ENCODE measurements around the gene NT5M. TPM values are rescaled to one million over a fixed set of nuclear protein-coding genes. Genes with fewer than 3 reads are reported as not detected.

The NT5M gene
- total RNA-seq, 6 experiments from 2014 or later, result 0.51 to 3.0 (median 0.87) TPM

DNA sequence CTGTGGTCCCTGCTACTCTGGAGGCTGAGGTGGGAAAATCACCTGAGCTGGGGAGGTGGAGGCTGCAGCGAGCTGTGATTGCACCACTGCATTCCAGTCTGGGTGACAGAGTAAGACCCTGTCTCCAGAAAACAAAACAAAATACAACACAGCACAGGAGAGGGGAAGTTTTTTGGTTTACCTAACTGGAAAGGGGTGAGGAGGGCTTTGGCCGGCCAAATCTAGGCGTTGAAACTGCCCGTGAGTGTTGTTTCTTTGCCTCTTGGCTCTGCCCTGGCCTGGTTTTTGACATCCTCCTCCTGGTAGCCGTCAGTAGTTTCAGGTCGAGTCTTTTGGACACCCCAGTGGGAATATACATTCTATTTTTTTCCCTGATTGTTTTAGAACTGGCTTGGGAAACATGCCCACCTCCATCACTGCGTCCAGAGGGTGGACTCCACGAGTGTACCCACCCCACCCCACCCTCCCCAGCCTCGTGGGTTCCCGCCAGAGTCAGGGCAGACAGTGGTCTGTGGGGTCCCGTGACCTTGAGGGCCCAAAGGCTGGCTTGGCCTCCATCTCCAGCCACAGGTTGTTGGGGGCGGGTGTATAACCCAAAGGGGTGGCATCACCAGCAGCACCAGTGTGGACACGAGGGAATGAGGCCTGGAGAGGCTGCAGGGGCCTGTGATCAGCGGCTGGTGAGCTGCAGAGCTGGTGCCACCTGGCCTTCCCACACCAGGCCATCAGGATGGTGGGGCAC lies 42.7 kb downstream of the NT5M start:
- 94% methylated on average over 3 of the region's 14 CpGs for WGBS (ENCODE audit: insufficient coverage, low coverage, low lambda C conversion rate, missing lambda C conversion rate)
- TF ChIP-seq POLR2A (IDR thresholded peaks at IDR 0.05), result no peak
- TF ChIP-seq, protein P1, sequence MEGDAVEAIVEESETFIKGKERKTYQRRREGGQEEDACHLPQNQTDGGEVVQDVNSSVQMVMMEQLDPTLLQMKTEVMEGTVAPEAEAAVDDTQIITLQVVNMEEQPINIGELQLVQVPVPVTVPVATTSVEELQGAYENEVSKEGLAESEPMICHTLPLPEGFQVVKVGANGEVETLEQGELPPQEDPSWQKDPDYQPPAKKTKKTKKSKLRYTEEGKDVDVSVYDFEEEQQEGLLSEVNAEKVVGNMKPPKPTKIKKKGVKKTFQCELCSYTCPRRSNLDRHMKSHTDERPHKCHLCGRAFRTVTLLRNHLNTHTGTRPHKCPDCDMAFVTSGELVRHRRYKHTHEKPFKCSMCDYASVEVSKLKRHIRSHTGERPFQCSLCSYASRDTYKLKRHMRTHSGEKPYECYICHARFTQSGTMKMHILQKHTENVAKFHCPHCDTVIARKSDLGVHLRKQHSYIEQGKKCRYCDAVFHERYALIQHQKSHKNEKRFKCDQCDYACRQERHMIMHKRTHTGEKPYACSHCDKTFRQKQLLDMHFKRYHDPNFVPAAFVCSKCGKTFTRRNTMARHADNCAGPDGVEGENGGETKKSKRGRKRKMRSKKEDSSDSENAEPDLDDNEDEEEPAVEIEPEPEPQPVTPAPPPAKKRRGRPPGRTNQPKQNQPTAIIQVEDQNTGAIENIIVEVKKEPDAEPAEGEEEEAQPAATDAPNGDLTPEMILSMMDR (IDR thresholded peaks at IDR 0.05), result no peak
- H3K9me3 ChIP-seq, result no peaks in the 10 kb centered on the region
- H3K36me3 ChIP-seq, result no peaks in the 10 kb centered on the region
- H3K27me3 ChIP-seq, result no peaks in the 10 kb centered on the region
- no peak overlapping the region for H3K27ac ChIP-seq
- H3K4me1 ChIP-seq, result peaks cover 0 to 5% (median 0%) of the 10 kb centered on the region in 4 donors
- DNase-seq, result peak in 2 of 3 donors; percentile 31 to 39
- no peak for ATAC-seq
- no peak overlapping the region for H3K4me3 ChIP-seq
- intact Hi-C loops (cut with DNase I), result no loop called here

DNA sequence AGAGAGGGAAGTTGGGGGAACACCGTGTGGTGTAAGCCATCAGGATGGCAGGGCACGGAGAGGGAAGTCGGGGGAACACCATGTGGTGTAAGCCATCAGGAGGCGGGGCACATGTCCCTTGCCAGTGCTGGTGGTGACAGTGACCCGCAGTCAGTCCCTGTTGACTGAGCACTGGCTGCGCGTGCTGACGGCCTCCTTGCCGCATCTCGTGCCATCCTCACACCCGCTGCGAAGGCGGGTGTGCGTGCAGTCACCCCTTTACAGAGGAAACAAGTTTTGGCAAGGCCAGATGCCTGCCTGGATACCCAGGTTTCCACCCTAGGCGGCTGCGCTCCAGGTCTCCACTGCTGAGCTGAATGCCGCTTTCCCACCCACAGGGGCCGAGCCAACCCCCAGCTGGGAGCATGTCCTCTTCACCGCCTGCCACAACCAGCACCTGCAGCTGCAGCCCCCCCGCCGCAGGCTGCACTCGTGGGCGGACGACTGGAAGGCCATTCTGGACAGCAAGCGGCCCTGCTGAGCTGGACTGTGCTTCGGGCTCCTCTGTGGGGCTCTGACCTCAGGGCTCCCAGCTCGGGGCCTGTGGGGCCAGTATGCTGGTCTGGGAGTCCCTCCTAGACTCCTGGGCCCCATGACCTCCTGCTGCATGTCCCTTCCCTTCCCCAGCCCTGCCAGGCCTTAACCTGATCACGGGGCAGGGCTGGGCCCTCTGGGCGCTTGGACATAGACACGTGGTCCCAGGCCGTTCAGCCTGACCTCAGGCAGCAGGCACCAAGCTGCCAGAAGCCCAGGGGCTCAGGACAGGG lies 43.5 kb downstream of the NT5M start:
- no CpG with 5 or more reads among the region's 31 CpGs for WGBS (ENCODE audit: insufficient coverage, low coverage, low lambda C conversion rate, missing lambda C conversion rate)
- Histone ChIP-seq H3K27me3 (no peaks in the 10 kb centered on the region), H3K4me3 (no peak overlapping the region), H3K9me3 (no peaks in the 10 kb centered on the region), H3K27ac (no peak overlapping the region), H3K4me1 (peaks cover 0 to 5% (median 0%) of the 10 kb centered on the region in 4 donors), H3K36me3 (no peaks in the 10 kb centered on the region)
- DNase-seq, result peak in 2 of 3 donors; percentile 45 to 49
- ATAC-seq, result no peak
- TF ChIP-seq POLR2A (IDR thresholded peaks at IDR 0.05), result no peak
- TF ChIP-seq, protein P1 (IDR thresholded peaks at IDR 0.05), result no peak
- intact Hi-C loops (cut with DNase I), result no loop called here

DNA sequence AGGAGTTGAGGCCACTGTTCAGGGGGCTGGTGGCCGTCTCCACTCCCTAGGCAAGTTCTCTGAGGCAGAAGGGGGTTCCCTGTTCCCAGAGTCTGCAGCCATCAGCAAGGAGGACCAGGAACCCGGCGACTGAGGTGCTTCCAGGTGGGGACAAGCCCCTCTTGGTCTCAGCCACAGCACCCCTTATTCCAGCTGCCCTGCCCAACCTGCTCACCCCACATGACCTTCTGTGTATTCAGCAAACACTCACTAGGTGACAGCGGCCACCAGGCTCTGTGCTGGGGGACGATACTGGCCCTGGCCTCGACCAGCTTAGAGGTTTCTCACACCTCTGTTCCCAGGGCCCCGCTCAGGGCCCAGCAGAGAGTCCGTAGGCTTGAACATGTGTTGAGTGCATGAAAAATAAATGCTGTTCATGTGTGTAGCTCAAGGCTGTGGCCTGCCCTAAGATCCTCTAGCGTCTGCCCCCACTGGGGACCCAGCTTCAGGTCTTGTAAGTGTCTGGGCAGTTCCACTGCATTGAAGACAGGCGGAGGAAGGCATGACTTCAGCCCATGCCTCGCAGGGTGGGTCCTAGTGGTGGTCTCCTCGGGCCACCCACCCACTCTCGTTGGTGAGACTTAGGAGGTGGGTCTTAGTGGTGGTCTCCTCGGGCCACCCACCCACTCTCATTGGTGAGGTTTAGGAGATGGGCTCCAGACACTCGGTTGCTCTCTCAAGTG lies 44.2 kb downstream of the NT5M start:
- no peak for TF ChIP-seq POLR2A (IDR thresholded peaks at IDR 0.05)
- TF ChIP-seq, protein P1 (IDR thresholded peaks at IDR 0.05), result no peak
- ATAC-seq (no peak), DNase-seq (peak in 2 of 3 donors; percentile 35 to 37)
- Histone ChIP-seq H3K27me3 (no peaks in the 10 kb centered on the region), H3K9me3 (no peaks in the 10 kb centered on the region), H3K4me1 (peaks cover 0 to 5% (median 0%) of the 10 kb centered on the region in 4 donors), H3K36me3 (no peaks in the 10 kb centered on the region), H3K27ac (no peak overlapping the region), H3K4me3 (no peak overlapping the region)
- intact Hi-C loops (cut with DNase I), result no loop called here
- WGBS (ENCODE audit: insufficient coverage, low coverage, low lambda C conversion rate, missing lambda C conversion rate), result 78% methylated on average over 7 of the region's 15 CpGs

DNA sequence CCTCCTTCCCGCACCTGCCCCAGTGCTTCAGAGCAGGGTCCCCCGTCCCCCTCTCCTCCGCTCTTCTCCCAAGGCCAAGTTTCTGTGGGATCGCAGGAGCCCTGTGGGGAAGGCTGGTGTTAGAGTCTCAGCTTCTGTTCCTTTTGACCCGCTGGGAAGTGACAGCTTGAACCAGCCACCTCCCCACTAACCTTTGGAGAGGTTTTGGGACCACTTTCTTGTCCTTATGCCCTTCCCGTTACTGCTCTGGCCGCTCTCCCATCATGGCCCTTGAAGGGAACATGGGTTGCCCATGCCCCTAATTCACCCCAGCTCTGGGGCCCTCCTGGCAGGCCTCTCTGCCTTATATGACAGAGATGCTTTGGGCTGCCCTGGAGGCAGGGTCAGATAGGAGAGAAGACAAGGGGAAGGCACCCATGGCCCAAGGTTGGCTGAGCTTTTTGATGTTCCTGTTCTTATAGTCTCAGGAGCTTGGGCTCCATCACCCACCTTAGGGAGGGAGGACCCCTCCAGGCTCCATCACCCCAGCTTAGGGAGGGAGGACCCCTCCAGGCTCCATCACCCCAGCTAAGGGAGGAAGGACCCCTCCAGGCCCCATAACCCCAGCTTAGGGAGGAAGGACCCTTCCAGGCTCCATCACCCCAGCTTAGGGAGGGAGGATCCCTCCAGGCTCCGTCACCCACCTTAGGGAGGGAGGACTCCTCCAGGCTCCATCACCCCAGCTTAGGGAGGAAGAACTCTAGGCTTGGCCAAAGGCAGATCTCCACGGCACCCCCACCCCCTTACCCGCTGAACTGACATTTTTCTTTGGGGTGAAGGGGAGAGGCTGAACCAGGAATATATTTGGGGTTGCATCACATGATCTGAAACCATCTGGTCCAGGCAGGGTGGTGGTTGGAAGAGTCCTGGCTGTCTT lies 45.0 kb downstream of the NT5M start:
- intact Hi-C loops (cut with DNase I), result no loop called here
- peaks cover 0 to 5% (median 0%) of the 10 kb centered on the region in 4 donors for H3K4me1 ChIP-seq
- no peak overlapping the region for H3K27ac ChIP-seq
- no peak for ATAC-seq
- DNase-seq, result peak in 2 of 3 donors; percentile 35 to 38
- WGBS (ENCODE audit: insufficient coverage, low coverage, low lambda C conversion rate, missing lambda C conversion rate), result 97% methylated on average over 5 of the region's 10 CpGs
- H3K36me3 ChIP-seq, result no peaks in the 10 kb centered on the region
- TF ChIP-seq POLR2A (IDR thresholded peaks at IDR 0.05), result no peak
- TF ChIP-seq, protein P1 (IDR thresholded peaks at IDR 0.05), result no peak
- no peaks in the 10 kb centered on the region for H3K27me3 ChIP-seq
- H3K4me3 ChIP-seq, result no peak overlapping the region
- no peaks in the 10 kb centered on the region for H3K9me3 ChIP-seq
